ENCODE results near the gene MVK.

Gene MVK

DNA sequence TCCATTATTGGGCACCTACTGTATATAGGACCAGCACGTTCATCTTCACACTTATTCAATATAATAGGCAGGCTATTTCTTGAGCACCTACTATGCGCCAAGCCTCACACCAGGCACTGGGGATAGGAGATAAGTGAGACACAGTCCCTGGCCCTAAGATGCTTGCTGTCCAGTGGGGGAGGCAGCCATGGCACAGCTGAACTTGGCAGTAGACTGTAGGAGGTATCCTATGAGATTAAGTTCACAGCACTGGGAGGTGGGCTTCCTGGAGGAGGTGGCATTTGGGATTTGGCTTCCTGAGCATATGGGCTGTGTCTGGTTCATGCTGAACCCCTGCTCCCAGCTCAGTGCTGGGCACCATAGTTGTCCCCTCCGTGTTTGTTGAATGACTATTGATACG is 65.1 kb downstream of the MVK start:
- DNase-seq: no peak

GRCh38 chr12:109639151-109639872 is 65.7 kb downstream of the MVK start:
- no peak for DNase-seq

GRCh38 chr12:109640961-109641360 is 67.4 kb downstream of the MVK start:
- no peak for DNase-seq

DNA sequence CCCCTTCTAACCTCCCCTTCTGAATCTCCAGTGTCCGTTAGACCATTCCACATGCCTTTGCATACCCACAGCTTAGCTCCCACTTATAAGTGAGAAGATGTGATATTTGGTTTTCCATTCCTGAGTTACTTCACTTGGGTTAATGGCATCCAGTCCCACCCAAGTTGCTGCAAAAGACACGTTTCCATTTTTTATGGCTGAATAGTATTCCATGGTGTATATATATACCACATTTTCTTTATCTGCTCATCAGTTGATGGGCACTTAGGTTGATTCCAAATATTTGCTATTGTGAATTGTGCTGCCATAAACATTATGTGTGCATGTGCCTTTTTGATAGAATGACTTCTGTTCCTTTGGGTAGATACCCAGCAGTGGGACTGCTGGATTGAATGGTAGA is 67.8 kb downstream of the MVK start:
- DNase-seq: no peak

- no peak for DNase-seq
These were observed 69.0 kb downstream of the MVK start for GRCh38 chr12:109642506-109643132.

DNA sequence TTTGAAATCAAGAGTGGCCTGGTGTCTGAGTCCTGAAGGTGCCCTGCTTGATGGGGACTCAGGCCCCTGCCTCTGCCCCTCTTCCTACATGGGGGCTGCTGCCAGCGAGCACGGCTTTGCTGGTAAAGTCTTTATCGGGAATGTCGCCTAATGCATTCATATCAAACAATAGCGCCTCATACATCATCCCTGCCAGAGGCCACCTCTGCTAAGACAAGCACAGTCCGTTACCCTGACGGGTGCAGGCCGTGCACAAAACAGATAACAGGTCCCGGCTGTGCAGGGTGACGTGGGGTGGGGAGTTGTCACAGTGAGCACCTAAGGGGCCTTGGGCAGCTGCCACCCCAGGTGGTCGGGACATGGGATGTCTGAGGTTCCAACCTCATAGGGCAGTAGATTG is 71.6 kb downstream of the MVK start:
- DNase-seq: no peak

- no peak for DNase-seq
These were observed 72.1 kb downstream of the MVK start for GRCh38 chr12:109645708-109646107.

All from SW 1271 (cell line).